Measurements from ENCODE around the gene ICAM2.
A peak's percentile ranks its signal among the peaks of the same experiment; 100 is the strongest.
"Not testable (repeated sequence)": the region's sequence is repeated elsewhere in the genome, so short reads cannot be mapped to it uniquely, and the experiment has no call there.

ICAM2 gene

DNA sequence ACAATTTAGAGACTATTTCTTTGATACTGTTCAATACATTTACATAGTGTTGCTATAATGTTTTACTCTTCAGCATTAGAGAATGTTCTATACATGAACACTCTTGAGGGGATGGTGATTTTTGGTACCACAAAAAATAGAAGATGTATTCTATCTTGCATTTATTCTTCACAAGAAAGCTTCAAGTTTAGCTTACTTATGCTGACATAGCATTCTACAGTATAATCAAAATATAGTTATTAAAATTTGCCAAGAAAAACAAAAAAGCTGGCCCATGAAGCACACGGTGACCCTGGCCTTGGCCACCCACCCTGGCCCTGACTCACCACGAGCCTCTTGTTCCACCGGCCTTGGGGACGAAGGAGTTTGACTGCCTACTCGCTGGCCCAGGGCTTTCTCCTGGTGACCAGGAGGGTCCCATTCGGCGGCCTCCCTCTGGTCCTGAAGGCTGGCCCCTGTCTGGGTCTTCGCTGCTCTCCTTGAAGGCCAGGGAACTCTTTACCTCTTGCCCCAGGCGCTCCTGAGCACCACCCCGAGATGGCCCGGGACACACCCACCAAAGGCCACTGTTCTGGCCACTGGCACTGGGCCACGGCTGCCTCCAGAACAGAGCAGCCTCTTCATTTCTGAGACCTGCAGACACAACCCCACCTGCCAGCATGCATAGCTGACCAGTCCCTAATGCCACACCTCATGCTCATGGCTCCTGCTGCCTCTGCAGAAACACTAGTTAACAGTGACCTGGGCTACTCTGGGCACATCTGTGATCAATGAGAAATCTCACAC, 22.5 kb upstream of the ICAM2 start:
- no peak for DNase-seq

DNA sequence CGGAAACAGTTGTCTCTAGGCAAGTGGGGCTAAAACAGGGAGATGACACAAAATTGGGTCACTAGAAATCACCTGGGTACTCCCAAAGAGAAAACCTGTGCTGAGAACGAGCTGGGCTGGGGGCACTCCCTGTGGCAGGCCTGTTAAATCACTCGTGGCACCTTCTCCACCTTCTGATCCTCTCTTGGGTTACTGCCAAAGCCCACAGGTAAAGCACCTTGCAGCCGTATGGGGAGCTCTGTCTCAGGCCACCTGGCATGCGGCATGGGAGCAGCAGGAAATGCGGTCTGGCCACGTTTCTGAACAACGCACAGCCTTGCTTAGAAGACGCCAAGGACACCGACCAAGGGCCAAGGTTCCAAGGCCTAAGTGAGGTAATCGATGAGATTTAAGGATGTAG, 21.5 kb upstream of the ICAM2 start:
- DNase-seq: no peak

DNA sequence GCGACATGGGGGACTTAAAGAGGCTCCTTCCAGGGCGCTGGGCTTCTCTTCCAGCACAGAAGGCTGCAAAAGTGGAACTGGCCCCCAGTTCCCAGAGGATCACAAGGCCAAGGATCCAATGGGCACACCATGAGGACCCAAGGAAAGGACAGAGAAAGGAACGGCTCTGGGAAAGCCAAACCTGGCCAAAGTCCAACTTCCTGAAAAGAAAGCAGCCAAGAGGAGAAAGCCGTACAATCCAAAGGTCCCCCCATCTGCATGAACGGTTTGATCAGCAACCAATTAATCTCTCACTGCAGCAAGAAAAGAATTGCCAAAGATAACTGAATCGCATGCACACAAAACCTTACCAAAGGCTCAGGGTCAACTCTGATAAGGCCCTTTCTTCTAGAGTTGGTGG, 19.8 kb upstream of the ICAM2 start:
- DNase-seq: no peak

DNA sequence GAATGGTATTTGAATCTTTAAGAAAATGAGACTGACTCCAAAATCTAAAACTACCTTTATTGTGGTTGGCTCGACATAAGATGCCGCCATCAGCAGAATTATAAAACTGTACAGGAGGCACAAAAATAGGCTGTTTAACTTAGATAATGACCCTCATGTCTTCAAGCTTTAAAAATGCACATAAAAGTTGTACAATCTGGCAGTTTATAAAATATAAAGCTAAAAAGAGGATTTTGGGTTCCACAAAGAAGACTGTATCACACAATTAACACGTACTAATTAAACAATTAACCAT, 18.6 kb upstream of the ICAM2 start:
- no peak for DNase-seq

DNA sequence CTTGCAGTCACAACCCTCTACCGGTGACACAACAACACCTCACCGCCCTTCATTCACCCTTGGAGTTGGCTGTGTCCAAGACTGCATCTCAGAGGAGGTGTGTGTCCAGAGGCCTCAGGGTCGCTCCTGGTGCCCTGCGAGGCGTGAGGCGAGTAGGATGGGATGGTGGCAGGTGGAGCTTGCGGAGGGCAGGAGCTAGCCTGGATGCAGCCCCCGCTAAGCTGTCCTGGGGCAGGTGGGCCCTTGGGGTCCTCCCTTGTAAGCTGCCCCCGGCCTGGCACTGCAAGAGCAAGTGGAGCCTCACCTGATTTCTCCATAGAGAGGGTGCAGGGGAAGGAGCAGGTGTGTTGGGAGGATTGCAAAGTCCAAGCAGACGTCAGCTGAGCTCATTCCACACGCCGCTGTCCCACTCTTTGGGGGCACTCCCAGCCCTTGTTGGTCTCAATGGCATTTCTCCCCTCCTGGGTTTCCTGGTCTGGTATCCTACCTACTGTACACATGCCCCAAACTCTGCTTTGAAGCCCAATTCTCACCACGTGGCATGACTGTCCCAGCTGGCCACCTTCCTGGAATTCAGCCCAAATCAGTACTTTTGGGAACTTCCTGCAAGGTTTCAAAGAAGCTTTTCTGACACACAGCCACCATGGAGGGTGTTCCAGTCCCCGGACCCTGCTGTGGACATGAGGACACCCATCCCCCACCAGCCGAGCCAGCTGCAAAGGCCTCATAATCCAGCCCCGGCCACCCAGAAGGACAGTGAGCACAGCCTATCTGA, 18.1 kb upstream of the ICAM2 start:
- no peak for DNase-seq

DNA sequence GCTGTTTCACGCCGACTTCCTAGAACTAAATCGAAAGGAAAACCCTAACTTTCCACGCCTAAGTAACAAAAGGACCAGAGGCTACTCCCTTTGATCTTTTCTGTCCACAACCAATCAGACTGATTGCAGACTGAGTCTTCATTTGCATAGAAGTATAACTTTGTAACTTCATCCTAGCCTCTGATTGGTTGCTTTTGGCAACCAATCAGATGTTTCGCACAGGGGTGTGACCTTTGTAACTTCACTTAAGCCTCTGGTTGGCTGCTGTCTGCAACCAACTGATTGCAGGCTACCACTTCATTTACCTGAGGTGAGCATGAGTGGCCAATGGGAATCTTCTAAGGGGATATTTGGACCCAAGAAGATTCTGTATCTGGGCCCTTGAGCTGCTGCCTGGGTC, 17.4 kb upstream of the ICAM2 start:
- no peak for DNase-seq

DNA sequence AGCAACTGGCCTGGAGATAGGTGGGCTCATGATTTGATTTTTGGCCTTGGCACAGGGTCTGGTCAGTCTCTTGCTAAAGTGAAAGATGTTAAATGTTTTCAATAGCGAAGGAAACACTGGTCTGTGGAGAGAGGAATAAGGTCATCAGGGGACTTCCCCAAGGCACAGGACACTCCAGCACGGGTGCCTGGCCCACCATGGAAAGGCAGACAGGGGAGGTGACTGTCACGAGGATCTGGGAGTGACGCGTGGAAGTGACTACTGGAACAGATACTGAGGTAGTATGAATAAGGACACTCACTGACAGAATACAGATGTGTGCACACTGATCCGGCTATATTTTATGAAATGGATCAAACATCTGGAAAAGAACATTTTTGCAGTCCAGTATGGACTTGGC, 16.7 kb upstream of the ICAM2 start:
- DNase-seq: no peak

DNA sequence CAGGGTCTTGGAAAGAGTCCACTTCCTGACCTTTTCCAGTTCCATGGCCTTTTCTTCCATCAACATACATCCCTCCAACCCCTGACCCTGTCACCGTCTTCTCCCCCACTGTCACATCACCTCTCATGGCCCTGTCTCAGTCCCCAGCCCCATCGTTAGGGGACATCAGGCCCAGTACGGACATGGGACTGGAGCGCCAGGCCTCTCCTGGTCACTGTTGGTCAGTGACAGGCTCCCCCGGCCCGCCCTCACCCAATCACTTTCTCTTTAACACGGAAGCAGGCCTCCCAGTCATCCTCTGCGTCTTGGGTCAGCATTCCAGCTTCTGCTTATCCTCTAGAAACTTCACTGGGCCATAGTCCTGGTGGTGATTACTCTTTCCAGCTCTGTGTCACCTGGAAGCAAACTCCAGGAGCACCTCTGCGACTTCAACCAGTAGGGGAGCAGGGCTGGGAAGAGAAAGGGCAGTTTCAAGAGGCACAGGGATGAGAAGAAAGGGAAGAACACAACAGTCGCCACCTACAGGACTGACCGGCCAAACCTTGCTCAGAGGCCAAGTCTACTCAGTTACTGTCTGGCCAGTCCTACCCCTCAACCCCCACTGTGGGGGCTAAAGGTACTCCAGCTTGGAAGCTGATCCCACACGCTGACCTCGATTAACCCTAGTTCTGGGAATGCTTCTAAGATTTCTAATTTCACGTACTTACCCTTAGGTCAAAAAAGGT, 15.9 kb upstream of the ICAM2 start:
- no peak for DNase-seq

DNA sequence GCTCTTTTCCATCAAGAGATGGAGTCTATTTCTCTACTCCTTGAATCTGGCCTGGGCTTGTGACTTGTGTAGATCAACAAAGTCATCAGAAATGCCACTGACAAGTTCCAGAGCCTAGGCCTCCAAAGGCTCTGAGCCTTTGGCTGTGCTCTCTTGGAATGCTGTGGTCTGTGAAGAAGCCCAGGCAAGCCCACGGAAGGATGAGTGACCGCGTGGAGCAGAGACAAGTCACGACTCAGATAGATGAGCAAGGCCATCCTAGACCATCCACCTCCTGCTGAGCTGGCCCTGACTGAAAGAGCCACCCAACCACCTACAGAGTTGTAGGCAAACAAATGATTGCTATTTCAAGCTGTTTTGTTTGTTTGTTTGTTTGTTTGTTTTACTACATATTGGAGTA, 11.6 kb upstream of the ICAM2 start:
- no peak for DNase-seq

DNA sequence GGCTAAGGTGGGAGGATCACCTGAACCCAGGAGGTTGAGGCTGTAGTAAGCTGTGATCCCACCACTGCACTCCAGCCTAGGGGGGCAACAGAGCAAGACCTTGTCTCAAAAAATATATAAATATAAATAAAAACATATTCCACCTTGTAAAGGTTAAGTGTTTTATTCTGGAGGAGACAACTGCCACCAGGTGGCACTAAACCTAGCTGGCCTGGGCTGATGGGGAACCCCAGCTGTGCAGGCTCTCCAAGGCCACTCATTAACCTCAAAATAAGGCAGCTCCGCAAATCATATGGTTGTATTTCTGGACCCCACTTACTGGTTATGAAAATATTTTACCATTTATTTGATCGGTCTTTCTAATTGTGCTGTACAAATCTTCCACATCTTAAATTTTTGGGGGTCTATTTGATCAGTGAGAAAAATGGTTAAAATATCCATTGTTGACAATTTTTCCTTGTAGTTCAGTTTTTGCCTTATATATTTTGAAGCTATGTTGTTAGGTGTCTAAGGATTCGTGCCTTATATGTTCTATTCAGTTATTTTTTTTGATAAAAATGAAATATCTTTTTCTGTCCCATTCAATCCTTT, 8.5 kb upstream of the ICAM2 start:
- DNase-seq: peak; percentile 55 to 83

DNA sequence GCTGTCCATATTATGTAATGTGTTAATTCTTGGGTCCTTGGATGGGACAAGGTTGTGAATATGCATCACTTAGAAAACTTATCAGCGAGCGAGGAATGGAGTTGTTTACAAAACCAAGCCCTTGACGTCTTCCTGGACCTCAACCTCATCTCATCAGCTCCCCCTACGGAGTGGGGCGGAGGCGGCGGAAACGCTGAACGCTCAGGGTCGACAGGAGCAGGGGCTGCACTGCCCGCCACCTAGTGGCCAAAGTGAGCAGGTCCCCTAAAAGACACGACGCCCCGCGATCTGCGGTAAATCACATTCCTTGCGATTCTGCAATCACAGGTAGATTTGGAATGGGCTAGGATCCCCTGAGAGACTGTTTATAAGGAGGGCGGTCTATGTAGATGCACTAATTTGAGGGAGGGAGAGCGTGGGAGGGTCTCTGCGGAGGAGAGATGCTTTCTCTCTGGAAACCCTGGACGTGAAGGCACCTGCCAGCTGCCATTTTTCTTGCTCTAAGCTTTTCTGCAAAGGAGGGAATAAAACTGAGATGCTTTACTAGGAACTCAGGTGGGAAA, 5.4 kb upstream of the ICAM2 start:
- DNase-seq: peak in 1 of 2 donors; percentile 73

DNA sequence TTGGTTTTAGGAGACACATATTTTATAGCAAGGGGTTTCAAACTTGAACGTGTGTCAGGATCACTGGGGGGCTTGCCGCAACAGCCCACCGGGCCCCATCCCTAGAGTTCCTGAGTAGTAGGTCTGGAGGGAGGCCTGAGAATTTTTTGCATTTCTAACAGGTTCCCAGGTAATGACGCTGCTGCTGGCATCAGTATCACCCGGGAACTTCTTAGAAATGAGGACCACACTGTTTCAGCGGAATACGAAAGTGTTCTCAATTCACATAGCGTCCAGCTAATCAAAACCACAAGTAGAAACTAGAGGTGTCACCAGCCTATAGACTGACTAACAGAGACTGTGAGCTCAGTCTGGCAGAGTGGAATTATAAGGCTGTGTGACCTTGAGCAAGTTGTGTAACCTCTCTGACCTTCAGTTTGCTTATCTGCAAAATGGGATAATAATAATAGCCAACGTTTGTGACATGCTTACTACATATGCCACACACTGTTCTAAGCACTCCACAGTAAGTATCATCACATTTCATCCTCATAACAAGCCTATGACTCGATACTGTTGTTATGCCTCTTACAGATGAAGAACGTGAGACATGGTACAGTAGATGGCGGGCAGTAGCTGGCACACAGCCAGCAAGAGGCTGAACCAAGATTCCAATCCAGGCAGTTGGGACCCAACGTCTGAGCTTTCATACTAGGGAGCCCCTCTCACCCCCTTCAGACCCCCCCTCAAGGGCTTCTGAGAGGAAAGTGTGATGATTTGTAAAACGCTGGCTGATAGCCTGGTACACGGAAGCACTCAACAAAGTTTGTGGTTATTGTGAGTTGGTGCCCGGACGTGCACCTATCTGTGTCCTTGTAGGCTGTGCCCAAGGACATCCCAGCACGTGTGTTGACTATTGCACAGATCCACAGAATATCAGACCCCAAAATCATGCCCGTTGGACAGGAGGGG, 4.6 kb upstream of the ICAM2 start:
- no peak for DNase-seq

DNA sequence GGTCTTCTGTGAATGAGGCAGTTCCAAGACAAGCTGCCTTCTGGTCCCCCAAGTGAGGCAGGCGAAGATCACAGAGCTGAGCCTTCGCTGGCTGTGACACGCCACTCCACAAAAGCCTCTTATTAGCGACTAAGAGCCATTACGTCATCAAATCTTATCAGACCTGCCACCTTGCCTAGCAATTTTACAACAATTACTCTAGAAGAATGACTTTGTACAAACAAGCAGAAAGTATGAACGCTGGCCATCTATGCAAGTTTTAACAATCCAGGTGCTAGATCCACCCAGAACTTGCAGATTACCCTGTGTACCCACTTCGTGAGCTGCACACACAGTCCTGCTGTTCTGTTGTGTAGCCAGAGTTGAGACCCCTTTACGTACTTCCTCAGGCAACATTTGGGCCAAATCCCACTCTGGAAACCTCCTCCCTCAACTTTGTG, 3.8 kb upstream of the ICAM2 start:
- no peak for DNase-seq

DNA sequence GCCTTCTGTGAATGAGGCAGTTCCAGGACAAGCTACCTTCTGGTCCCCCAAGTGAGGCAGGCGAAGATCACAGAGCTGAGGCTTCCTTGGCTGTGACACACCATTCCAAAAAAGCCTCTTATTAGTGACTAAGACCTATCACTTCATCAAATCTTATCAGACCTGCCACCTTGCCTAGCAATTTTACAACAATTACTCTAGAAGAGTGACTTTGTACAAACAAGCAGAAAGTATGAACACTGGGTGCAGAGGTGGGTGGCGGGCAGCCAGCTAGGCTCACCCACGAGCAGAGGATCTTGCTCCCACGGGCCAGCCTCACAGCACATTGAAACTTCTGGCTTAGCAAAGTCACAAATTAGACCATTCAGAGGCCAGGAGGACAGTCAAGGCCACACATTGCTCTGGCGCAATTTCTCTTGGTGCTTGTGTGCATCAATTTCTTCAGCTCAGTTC, 2.2 kb upstream of the ICAM2 start:
- DNase-seq: no peak

DNA sequence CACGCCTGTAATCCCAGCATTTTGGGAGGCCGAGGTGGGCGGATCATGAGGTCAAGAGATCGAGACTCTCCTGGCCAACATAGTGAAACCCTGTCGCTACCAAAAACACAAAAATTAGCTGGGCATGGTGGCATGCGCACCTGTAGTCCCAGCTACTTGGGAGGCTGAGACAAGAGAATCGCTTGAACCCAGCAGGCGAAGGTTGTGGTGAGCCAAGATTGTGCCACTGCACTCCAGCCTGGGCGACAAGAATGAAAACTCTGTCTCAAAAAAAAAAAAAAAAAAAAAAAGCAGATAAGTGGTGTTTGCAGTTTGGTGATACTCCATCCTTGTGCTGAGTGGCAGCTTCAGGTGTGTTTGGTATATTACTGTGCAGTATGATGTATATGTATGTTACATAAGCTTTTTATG, 877 bp downstream of the ICAM2 start:
- DNase-seq: not testable (repeated sequence)

DNA sequence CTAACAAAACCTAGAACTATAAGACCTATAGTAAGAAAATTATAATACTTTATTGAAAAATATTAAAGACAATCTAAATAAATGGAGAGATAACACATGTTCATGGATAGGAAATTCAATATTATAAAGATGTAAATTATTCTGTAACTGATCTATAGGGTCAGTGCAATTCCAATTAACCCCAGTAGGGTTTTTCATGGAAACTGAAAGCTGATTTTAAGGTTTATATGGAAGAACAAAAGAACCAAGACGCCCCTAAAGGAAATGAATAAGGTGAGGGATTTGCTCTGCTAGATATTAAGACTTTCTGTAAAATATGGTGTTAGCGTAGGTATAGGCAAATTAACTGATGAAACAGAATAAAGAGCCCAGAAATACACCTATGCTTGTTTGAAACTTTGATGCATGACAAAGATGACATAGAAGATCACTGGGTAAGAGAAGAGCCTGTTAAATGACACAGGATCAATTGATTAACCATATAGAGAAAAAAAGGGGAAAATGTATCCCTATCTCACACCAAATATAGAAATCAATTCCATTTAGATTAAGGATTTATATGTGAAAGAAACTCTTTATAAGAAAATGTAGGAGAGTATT, 3.0 kb downstream of the ICAM2 start:
- no peak for DNase-seq

DNA sequence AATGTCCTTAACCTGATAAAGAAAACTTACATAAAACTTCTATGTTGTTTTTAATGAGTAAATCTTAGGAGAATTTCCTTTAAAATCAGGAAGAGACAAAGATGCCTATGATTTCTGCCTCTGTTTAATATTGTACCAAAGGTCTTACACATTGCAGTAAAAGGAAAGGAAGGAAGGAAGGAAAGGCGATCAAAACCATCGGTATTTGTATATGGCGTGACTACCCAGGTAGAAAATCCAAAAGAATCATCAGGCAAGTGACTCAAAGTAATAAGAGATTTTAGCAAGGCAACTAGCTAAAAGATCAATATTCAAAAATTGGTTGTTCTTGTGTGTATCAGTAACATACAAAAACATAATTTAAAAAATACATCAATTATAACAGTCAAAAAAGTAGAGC, 3.5 kb downstream of the ICAM2 start:
- DNase-seq: no peak

DNA sequence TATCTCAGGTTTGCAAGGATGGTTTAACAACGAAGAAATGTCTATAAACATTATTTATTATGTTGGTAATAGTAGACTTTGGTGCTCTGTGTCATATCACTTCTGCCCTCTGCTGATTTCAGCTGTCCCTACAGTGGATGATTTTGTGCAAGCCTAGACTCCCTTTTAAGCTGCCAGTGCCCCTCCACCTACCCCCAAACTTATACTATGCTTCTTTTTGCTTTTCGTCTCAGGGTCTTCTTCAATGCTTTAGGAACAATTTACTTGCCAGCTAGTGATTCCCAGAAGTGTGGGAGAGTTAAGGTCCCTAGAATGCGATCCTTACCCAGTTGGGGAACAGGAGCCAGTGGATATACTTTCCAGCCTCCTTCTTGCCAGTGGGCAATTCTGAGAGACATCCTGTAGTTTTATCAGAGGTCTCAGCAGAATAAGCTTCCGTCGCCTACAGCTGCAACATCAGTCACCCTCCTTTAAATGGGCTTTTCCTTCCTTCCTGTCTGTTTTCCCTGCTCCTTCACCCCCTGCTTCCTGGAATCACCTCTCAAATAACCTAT, 4.1 kb downstream of the ICAM2 start:
- DNase-seq: no peak

DNA sequence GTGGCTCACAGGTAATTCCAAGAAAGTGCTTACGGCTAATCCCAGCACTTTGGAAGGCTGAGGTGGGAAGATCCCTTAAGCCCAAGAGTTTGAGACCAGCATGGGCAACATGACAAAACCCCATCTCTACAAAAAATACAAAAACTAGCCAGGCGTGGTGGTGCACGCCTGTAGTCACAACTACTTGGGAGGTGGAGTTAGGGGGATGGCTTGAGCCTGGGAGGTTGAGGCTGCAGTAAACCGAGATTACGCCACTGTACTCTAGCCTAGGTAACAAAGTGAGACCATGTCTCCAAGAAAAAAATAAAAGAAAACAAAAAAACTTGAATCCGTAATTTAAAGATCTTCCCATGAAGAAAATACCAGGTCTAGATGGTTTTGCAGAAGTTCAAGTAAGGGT, 5.0 kb downstream of the ICAM2 start:
- no peak for DNase-seq

DNA sequence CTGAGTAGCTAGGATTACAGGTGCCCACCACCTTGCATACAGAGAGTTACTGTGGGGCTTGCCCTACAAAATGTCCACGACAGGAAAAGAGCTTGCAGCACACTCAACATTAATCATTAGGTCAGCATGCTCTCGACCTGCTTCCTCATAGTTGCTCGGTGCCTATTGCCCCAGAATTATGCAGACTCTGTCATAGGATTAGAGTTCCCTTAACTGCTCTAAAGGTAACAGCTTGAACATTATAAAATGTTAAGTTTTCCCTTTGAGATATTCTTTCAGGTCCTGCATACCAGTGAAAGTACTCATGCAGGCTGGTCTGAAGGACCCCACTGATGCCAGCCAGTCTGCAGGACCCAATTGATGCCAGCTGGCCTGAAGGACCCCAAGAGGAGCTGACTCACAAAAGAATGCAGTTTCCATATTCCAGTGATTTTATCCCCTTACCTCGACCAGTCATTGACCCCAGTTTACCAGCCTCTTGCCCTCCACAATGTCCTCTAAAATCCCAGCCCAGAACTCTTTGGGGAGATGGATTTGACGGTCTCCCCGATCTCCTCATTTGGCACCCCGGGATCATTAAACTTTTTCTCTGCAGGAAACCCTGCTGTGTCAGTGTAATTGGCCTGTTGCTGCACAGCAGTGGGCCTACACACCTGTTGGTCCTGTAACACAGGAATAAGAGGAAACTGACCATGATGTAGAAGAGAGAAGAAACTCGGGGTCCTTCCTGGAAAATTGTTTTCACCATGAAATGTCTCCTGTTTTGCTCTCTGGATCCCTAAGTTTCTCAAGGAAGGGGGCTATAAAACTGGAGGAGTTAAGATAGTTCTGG, 10.6 kb downstream of the ICAM2 start:
- peak; percentile 76 to 79 for DNase-seq
